Chondrocyte (in vitro differentiated cells): ENCODE measurements around the gene TMEM106C. TPM values are rescaled to one million over a fixed set of nuclear protein-coding genes. Genes with fewer than 3 reads are reported as not detected.

ENCODE experiments used
- DNase-seq: peaks from one replicate; pipeline ENCODE4 v3.0.0; 2021; ENCODE audit warnings: mixed read lengths, low spot score
- H3K27ac Mint-ChIP-seq: one replicate; pipeline ENCODE4 v1.8.0; 2021; ENCODE audit warnings: mild to moderate bottlenecking, moderate library complexity, mixed read lengths; ENCODE audit not compliant: unreplicated experiment
- H3K27me3 Mint-ChIP-seq: 2 replicates; pipeline ENCODE4 v1.8.0; 2021; ENCODE audit warnings: low read depth, mixed read lengths
- H3K36me3 Mint-ChIP-seq: 2 replicates; pipeline ENCODE4 v1.8.0; 2021; ENCODE audit warnings: low read depth, mixed read lengths
- H3K4me1 Mint-ChIP-seq: 2 replicates; pipeline ENCODE4 v1.8.0; 2021; ENCODE audit warnings: low read depth, mild to moderate bottlenecking, mixed read lengths
- H3K4me3 Mint-ChIP-seq: one replicate; pipeline ENCODE4 v1.8.0; 2021; ENCODE audit warnings: mild to moderate bottlenecking, moderate library complexity, mixed read lengths; ENCODE audit not compliant: unreplicated experiment
- H3K9me3 Mint-ChIP-seq: 2 replicates; pipeline ENCODE4 v1.8.0; 2021; ENCODE audit warnings: low read depth, mixed read lengths
- total RNA-seq: library from RNA; stranded (reverse); gene quantifications from 3 replicates; pipeline ENCODE4 v1.2.1, GENCODE V29; 2021
- TF ChIP-seq, protein P1 (sequence below): fragments of 200-600 bp; sonication (generic); IDR thresholded peaks from 2 replicates; pipeline ENCODE4 v1.5.0; 2021; ENCODE audit warnings: antibody characterized with exemption, mild to moderate bottlenecking, moderate library complexity

TMEM106C gene
- total RNA-seq, 1 donor from 2014 or later, result 54.3 TPM

GRCh38 chr12:47964106-47964728 is 821 bp downstream of the TMEM106C start:
- Mint-ChIP-seq H3K4me1 (peaks cover 36% of the 10 kb centered on the region), H3K27me3 (peaks cover 7% of the 10 kb centered on the region), H3K27ac (no peak overlapping the region), H3K9me3 (no peaks in the 10 kb centered on the region), H3K36me3 (peaks cover 7% of the 10 kb centered on the region), H3K4me3 (peak overlapping the region; percentile 99)
- DNase-seq, result no peak
- TF ChIP-seq, protein P1, sequence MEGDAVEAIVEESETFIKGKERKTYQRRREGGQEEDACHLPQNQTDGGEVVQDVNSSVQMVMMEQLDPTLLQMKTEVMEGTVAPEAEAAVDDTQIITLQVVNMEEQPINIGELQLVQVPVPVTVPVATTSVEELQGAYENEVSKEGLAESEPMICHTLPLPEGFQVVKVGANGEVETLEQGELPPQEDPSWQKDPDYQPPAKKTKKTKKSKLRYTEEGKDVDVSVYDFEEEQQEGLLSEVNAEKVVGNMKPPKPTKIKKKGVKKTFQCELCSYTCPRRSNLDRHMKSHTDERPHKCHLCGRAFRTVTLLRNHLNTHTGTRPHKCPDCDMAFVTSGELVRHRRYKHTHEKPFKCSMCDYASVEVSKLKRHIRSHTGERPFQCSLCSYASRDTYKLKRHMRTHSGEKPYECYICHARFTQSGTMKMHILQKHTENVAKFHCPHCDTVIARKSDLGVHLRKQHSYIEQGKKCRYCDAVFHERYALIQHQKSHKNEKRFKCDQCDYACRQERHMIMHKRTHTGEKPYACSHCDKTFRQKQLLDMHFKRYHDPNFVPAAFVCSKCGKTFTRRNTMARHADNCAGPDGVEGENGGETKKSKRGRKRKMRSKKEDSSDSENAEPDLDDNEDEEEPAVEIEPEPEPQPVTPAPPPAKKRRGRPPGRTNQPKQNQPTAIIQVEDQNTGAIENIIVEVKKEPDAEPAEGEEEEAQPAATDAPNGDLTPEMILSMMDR, result no peak

DNA sequence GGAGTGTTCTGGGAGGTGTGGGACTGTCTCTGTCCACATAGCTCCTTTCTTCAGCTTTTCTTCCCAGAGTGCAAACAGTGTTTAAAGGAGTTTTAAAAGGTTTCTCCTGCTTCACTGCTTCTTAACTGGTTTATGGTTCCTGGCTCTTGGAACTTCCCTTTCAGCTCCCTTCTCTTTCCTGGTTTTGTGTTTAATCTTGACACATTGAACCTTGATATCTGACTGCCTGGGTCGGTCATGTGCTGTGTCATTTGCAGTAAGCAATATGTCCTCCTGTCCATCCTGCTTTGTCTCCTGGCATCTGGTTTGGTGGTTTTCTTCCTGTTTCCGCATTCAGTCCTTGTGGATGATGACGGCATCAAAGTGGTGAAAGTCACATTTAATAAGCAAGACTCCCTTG is 2.2 kb downstream of the TMEM106C start:
- Mint-ChIP-seq H3K4me3 (no peak overlapping the region), H3K27me3 (no peaks in the 10 kb centered on the region), H3K4me1 (peaks cover 36% of the 10 kb centered on the region)

GRCh38 chr12:47967461-47968321 is 4.3 kb downstream of the TMEM106C start:
- peaks cover 7% of the 10 kb centered on the region for H3K36me3 Mint-ChIP-seq
- H3K4me3 Mint-ChIP-seq, result no peak overlapping the region
- DNase-seq, result no peak
- no peak overlapping the region for H3K27ac Mint-ChIP-seq
- peaks cover 36% of the 10 kb centered on the region for H3K4me1 Mint-ChIP-seq
- TF ChIP-seq, protein P1, result no peak
- H3K9me3 Mint-ChIP-seq, result no peaks in the 10 kb centered on the region
- H3K27me3 Mint-ChIP-seq, result no peaks in the 10 kb centered on the region

More for the DNA sequence above, 2.2 kb downstream of the TMEM106C start:
- no peak for DNase-seq
- TF ChIP-seq, protein P1, result no peak
- Mint-ChIP-seq H3K27ac (no peak overlapping the region), H3K36me3 (peaks cover 7% of the 10 kb centered on the region), H3K9me3 (no peaks in the 10 kb centered on the region)

GRCh38 chr12:47969845-47970244 is 6.4 kb downstream of the TMEM106C start:
- no peaks in the 10 kb centered on the region for H3K9me3 Mint-ChIP-seq
- peaks cover 18% of the 10 kb centered on the region for H3K4me1 Mint-ChIP-seq

GRCh38 chr12:47970843-47971242 is 7.4 kb downstream of the TMEM106C start:
- Mint-ChIP-seq H3K4me3 (no peak overlapping the region), H3K27ac (no peak overlapping the region), H3K9me3 (no peaks in the 10 kb centered on the region), H3K36me3 (peaks cover 5% of the 10 kb centered on the region), H3K27me3 (no peaks in the 10 kb centered on the region), H3K4me1 (peaks cover 18% of the 10 kb centered on the region)
- no peak for DNase-seq
- TF ChIP-seq, protein P1, result no peak

More at GRCh38 chr12:47969845-47970244, 6.4 kb downstream of the TMEM106C start:
- Mint-ChIP-seq H3K36me3 (peaks cover 7% of the 10 kb centered on the region), H3K4me3 (no peak overlapping the region), H3K27ac (no peak overlapping the region), H3K27me3 (no peaks in the 10 kb centered on the region)
- TF ChIP-seq, protein P1, result no peak
- DNase-seq, result no peak
